Chondrocyte (in vitro differentiated cells): ENCODE results near the gene F5. TPM values are rescaled to one million over a fixed set of nuclear protein-coding genes. Genes with fewer than 3 reads are reported as not detected.

Experiments used
- DNase-seq: peaks from one replicate; pipeline ENCODE4 v3.0.0; 2021; ENCODE audit warnings: mixed read lengths, low spot score
- H3K27ac Mint-ChIP-seq: one replicate; pipeline ENCODE4 v1.8.0; 2021; ENCODE audit warnings: mild to moderate bottlenecking, moderate library complexity, mixed read lengths; ENCODE audit not compliant: unreplicated experiment
- H3K27me3 Mint-ChIP-seq: 2 replicates; pipeline ENCODE4 v1.8.0; 2021; ENCODE audit warnings: low read depth, mixed read lengths
- H3K36me3 Mint-ChIP-seq: 2 replicates; pipeline ENCODE4 v1.8.0; 2021; ENCODE audit warnings: low read depth, mixed read lengths
- H3K4me1 Mint-ChIP-seq: 2 replicates; pipeline ENCODE4 v1.8.0; 2021; ENCODE audit warnings: low read depth, mild to moderate bottlenecking, mixed read lengths
- H3K4me3 Mint-ChIP-seq: one replicate; pipeline ENCODE4 v1.8.0; 2021; ENCODE audit warnings: mild to moderate bottlenecking, moderate library complexity, mixed read lengths; ENCODE audit not compliant: unreplicated experiment
- H3K9me3 Mint-ChIP-seq: 2 replicates; pipeline ENCODE4 v1.8.0; 2021; ENCODE audit warnings: low read depth, mixed read lengths
- CTCF ChIP-seq: fragments of 200-600 bp; sonication (generic); IDR thresholded peaks from 2 replicates; pipeline ENCODE4 v1.5.0; 2021; ENCODE audit warnings: antibody characterized with exemption, mild to moderate bottlenecking, moderate library complexity
- long read RNA-seq: library from polyadenylated mRNA; stranded (forward); transcript quantifications from one replicate; pipeline ENCODE4 v2.0.0, GENCODE V29; 2021
- total RNA-seq: library from RNA; stranded (reverse); gene quantifications from 3 replicates; pipeline ENCODE4 v1.2.1, GENCODE V29; 2021

F5 gene
- total RNA-seq, result not detected in 3 replicates
- long read RNA-seq, result 0 reads

GRCh38 chr1:169586395-169587255, at the start of gene F5:
Gene F5, minus strand, starts transcription at chr1:169586481. Its CDS starts 95 bp downstream, at chr1:169586386.
- peaks cover 52% of the 10 kb centered on the region for H3K27me3 Mint-ChIP-seq
- peak; percentile 64 for TF ChIP-seq CTCF
- peak within 1 kb of the TSS; percentile 41 for H3K27ac Mint-ChIP-seq
- H3K36me3 Mint-ChIP-seq, result no peaks in the 10 kb centered on the region
- no peak within 1 kb of the TSS for H3K4me3 Mint-ChIP-seq
- no peaks in the 10 kb centered on the region for H3K9me3 Mint-ChIP-seq
- DNase-seq, result no peak
- peaks cover 5% of the 10 kb centered on the region for H3K4me1 Mint-ChIP-seq

- DNase-seq, result no peak
- TF ChIP-seq CTCF, result no peak
- peaks cover 5% of the 10 kb centered on the region for H3K27me3 Mint-ChIP-seq
- H3K9me3 Mint-ChIP-seq, result peaks cover 29% of the 10 kb centered on the region
- peaks cover 2% of the 10 kb centered on the region for H3K36me3 Mint-ChIP-seq
- H3K27ac Mint-ChIP-seq, result no peak overlapping the region
- H3K4me3 Mint-ChIP-seq, result no peak overlapping the region
- no peaks in the 10 kb centered on the region for H3K4me1 Mint-ChIP-seq
These were observed 48.6 kb upstream of the F5 start for GRCh38 chr1:169634877-169635276.

- Mint-ChIP-seq H3K36me3 (peaks cover 2% of the 10 kb centered on the region), H3K27me3 (peaks cover 6% of the 10 kb centered on the region), H3K27ac (no peak overlapping the region), H3K4me3 (no peak overlapping the region), H3K9me3 (peaks cover 29% of the 10 kb centered on the region), H3K4me1 (no peaks in the 10 kb centered on the region)
- no peak for TF ChIP-seq CTCF
- DNase-seq, result no peak
These were observed 47.9 kb upstream of the F5 start for GRCh38 chr1:169634145-169634544.

- no peak overlapping the region for H3K4me3 Mint-ChIP-seq
- no peak overlapping the region for H3K27ac Mint-ChIP-seq
- H3K36me3 Mint-ChIP-seq, result peaks cover 2% of the 10 kb centered on the region
- DNase-seq, result no peak
- peaks cover 16% of the 10 kb centered on the region for H3K27me3 Mint-ChIP-seq
- no peak for TF ChIP-seq CTCF
- no peaks in the 10 kb centered on the region for H3K4me1 Mint-ChIP-seq
- peaks cover 18% of the 10 kb centered on the region for H3K9me3 Mint-ChIP-seq
These were observed 45.0 kb upstream of the F5 start for GRCh38 chr1:169631249-169631648.

- no peak within 1 kb of the TSS for H3K4me3 Mint-ChIP-seq
- H3K9me3 Mint-ChIP-seq, result peaks cover 11% of the 10 kb centered on the region
- no peaks in the 10 kb centered on the region for H3K4me1 Mint-ChIP-seq
- H3K27me3 Mint-ChIP-seq, result peaks cover 19% of the 10 kb centered on the region
- H3K36me3 Mint-ChIP-seq, result peaks cover 2% of the 10 kb centered on the region
- DNase-seq, result no peak
- H3K27ac Mint-ChIP-seq, result no peak within 1 kb of the TSS
- no peak for TF ChIP-seq CTCF
These were observed 43.7 kb upstream of the F5 start, which contains the start of gene SELP for GRCh38 chr1:169630006-169630405. Gene SELP, minus strand, starts transcription at chr1:169630124. Its CDS starts 50 bp downstream, at chr1:169630074.
